Esophagus (tissue), 2 donors: ENCODE measurements around the gene RGS3. TPM values are rescaled to one million over a fixed set of nuclear protein-coding genes. Genes with fewer than 3 reads are reported as not detected.

Experiments used
- H3K27ac ChIP-seq, 2 donors: one replicate each; pipeline ENCODE4 v1.5.1; 2013; ENCODE audit warnings: low read depth in 2 of 2, mild to moderate bottlenecking in 2 of 2, inconsistent platforms in 1 of 2, low read length in 1 of 2, moderate library complexity in 1 of 2
- H3K27me3 ChIP-seq, 2 donors: one replicate each; pipeline ENCODE4 v1.6.1; 2013; ENCODE audit warnings: low read length in 2 of 2, control low read depth in 1 of 2, mild to moderate bottlenecking in 1 of 2; ENCODE audit not compliant: insufficient read depth in 2 of 2, control insufficient read depth in 1 of 2
- H3K36me3 ChIP-seq, 2 donors: one replicate each; pipeline ENCODE4 v1.6.1; 2013; ENCODE audit warnings: low read length in 1 of 2; ENCODE audit not compliant: control insufficient read depth in 2 of 2, insufficient read depth in 2 of 2
- H3K4me1 ChIP-seq, 2 donors: one replicate each; pipeline ENCODE4 v1.6.1; 2013; ENCODE audit warnings: low read length in 1 of 2; ENCODE audit not compliant: control insufficient read depth in 2 of 2, insufficient read depth in 2 of 2
- H3K4me3 ChIP-seq, 2 donors: one replicate each; pipeline ENCODE4 v1.5.1; 2013; ENCODE audit warnings: low read length in 2 of 2, mild to moderate bottlenecking in 2 of 2, low read depth in 1 of 2, moderate library complexity in 1 of 2
- H3K9me3 ChIP-seq, 2 donors: one replicate each; pipeline ENCODE4 v1.6.1; 2013; ENCODE audit warnings: mild to moderate bottlenecking in 2 of 2, low read depth in 1 of 2, low read length in 1 of 2, moderate library complexity in 1 of 2; ENCODE audit not compliant: control insufficient read depth in 2 of 2, insufficient read depth in 1 of 2
- WGBS, 2 donors: extraction: QIAGEN DNeasy Blood & Tissue Kit; methylation state at CpG; one replicate each; pipeline ENCODE4 v1.1.7; 2013; 5-methylcytosine and 5-hydroxymethylcytosine counted together
- polyA plus RNA-seq, 2 donors: library from polyadenylated mRNA; stranded (reverse); fragments of 200-250 nt; gene quantifications; one replicate each; pipeline ENCODE4 v1.2.3, GENCODE V29; 2013
- donor health status: healthy with polysubstance abuse.
- donor health status: Bipolar disorder and iron deficiency.

Gene RGS3
- polyA plus RNA-seq, 2 donors = 9.1 to 10.2 TPM

DNA sequence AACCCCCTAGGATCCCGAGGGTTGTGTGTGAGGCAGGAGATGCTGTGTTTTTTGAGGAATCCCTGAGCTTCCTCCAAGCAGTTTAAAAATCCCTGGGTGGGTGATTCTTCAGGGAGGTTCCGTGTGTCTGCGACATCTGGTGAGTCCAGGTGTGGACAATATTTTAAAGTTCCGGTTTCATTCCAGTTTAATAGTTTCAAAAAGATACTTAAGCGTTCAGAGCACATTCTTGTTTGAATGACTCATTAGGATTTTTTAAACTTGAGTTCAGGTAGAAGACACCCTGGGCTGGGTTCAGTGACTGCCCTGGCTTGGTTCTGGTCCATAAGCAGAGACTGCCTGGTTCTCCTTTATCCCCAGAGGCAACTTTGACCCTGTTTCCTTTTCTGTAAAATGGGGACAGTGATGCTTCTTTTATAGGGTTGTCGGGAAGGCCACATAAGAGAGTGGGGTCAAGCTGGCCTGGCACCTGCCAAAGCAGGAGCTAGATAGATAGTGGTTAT lies 119.2 kb downstream of the RGS3 start:
- 54 to 61% methylated on average over 6 of the region's 6 CpGs for WGBS, 2 donors
- H3K27me3 ChIP-seq = no peaks in the 10 kb centered on the region
- peak overlapping the region; percentile 79 to 91 for H3K27ac ChIP-seq
- no peaks in the 10 kb centered on the region for H3K9me3 ChIP-seq
- peaks cover 9 to 12% of the 10 kb centered on the region in 2 donors for H3K36me3 ChIP-seq
- H3K4me3 ChIP-seq = no peak overlapping the region
- H3K4me1 ChIP-seq = peaks cover 22 to 42% of the 10 kb centered on the region in 2 donors

GRCh38 chr9:113583511-113584427 lies 120.2 kb downstream of the RGS3 start:
- Histone ChIP-seq H3K27me3 (no peaks in the 10 kb centered on the region), H3K27ac (no peak overlapping the region), H3K4me1 (peaks cover 20 to 34% of the 10 kb centered on the region in 2 donors), H3K36me3 (peaks cover 9 to 12% of the 10 kb centered on the region in 2 donors), H3K4me3 (no peak overlapping the region), H3K9me3 (no peaks in the 10 kb centered on the region)
- 93 to 94% methylated on average over 25 to 31 of the region's 31 CpGs for WGBS, 2 donors

DNA sequence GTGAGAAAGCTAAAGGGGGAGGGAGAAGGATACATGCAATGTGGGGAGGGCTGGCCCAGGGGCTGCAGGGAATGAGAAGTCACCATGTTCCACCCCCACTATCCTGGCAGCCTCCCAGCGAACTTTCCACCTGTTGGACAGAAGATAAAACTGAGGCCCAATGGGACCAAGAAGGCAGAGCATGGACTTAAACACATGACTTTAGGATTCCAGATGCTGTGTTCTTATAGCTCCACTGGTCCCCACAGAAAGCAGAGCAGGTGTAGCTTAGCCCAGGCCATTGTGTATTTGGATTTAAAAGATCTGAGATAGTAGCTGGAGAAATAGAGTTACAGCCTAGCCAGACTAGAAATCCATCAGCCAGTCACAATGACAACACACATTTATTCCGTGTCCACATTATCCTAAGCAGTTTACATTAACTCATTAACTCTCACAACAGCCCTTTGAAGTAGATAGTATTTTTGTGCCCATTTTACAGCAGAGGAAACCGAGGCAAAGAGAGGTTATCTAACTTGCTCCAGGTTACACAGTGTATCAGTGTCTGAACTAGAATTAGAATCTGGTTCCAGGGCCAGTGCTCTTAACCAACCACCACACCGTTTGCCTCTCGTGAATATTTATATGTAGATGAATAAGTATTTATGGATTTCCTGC lies 121.0 kb downstream of the RGS3 start:
- H3K36me3 ChIP-seq = peaks cover 9 to 12% of the 10 kb centered on the region in 2 donors
- no peaks in the 10 kb centered on the region for H3K27me3 ChIP-seq
- no peak overlapping the region for H3K27ac ChIP-seq
- no peaks in the 10 kb centered on the region for H3K9me3 ChIP-seq
- WGBS, 2 donors = 86 to 91% methylated on average over 5 of the region's 5 CpGs
- no peak overlapping the region for H3K4me3 ChIP-seq
- H3K4me1 ChIP-seq = peaks cover 19 to 26% of the 10 kb centered on the region in 2 donors

GRCh38 chr9:113585085-113585442 lies 121.5 kb downstream of the RGS3 start:
- no peaks in the 10 kb centered on the region for H3K27me3 ChIP-seq
- H3K27ac ChIP-seq = peak overlapping the region in 1 of 2 donors; percentile 37
- H3K36me3 ChIP-seq = peaks cover 9 to 12% of the 10 kb centered on the region in 2 donors
- 79 to 84% methylated on average over 4 of the region's 4 CpGs for WGBS, 2 donors
- no peaks in the 10 kb centered on the region for H3K9me3 ChIP-seq
- H3K4me3 ChIP-seq = no peak overlapping the region
- peaks cover 14 to 21% of the 10 kb centered on the region in 2 donors for H3K4me1 ChIP-seq

- Histone ChIP-seq H3K27me3 (no peaks in the 10 kb centered on the region), H3K36me3 (peaks cover 9 to 12% of the 10 kb centered on the region in 2 donors), H3K27ac (peak overlapping the region in 1 of 2 donors; percentile 37), H3K4me1 (peaks cover 13 to 19% of the 10 kb centered on the region in 2 donors), H3K9me3 (no peaks in the 10 kb centered on the region), H3K4me3 (no peak overlapping the region)
- WGBS, 2 donors = 65 to 77% methylated on average over 2 of the region's 2 CpGs
Measured at GRCh38 chr9:113585555-113585954, 122.0 kb downstream of the RGS3 start.

GRCh38 chr9:113587471-113588031 lies 124.0 kb downstream of the RGS3 start:
- Histone ChIP-seq H3K36me3 (peaks cover 12% of the 10 kb centered on the region in 2 donors), H3K4me1 (peaks cover 2 to 8% of the 10 kb centered on the region in 2 donors), H3K27me3 (no peaks in the 10 kb centered on the region), H3K27ac (peak overlapping the region in 1 of 2 donors; percentile 5), H3K4me3 (no peak overlapping the region), H3K9me3 (no peaks in the 10 kb centered on the region)
- 77% methylated on average over 14 of the region's 14 CpGs for WGBS, 2 donors

GRCh38 chr9:113588242-113588810 lies 124.8 kb downstream of the RGS3 start:
- Histone ChIP-seq H3K9me3 (no peaks in the 10 kb centered on the region), H3K27ac (peak overlapping the region in 1 of 2 donors; percentile 34), H3K4me3 (no peak overlapping the region), H3K4me1 (peaks cover 2 to 8% of the 10 kb centered on the region in 2 donors), H3K36me3 (peaks cover 12% of the 10 kb centered on the region in 2 donors), H3K27me3 (no peaks in the 10 kb centered on the region)
- 64 to 73% methylated on average over 13 of the region's 13 CpGs for WGBS, 2 donors

GRCh38 chr9:113588936-113589335 lies 125.4 kb downstream of the RGS3 start:
- no peak overlapping the region for H3K4me3 ChIP-seq
- peaks cover 3 to 11% of the 10 kb centered on the region in 2 donors for H3K4me1 ChIP-seq
- WGBS, 2 donors = 45 to 53% methylated on average over 1 of the region's 1 CpG
- H3K27me3 ChIP-seq = no peaks in the 10 kb centered on the region
- H3K36me3 ChIP-seq = peaks cover 7 to 8% of the 10 kb centered on the region in 2 donors
- no peaks in the 10 kb centered on the region for H3K9me3 ChIP-seq
- H3K27ac ChIP-seq = peak overlapping the region in 1 of 2 donors; percentile 26

DNA sequence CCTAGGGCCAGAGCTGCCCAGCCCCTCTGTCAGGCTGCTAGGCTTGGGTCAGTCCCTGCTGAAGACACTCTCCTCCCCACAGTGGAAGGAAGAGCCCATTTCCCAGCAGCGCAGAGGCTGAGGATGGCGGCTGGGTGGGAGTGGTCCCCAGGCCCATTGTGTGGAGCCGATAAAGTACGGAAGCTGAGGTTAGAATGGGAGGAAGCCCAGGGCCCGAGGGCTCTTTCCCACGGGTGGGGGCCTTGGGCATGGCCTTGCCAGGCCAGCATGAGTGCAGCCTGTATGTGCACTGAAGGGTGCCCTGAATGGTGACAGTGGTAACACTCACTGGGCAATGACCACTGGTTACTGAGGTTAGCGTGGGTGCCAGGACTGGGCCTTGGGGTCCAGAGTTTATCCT lies 125.9 kb downstream of the RGS3 start:
- Histone ChIP-seq H3K9me3 (no peaks in the 10 kb centered on the region), H3K4me1 (peaks cover 7 to 11% of the 10 kb centered on the region in 2 donors), H3K36me3 (peaks cover 4 to 5% of the 10 kb centered on the region in 2 donors), H3K27ac (peak overlapping the region in 1 of 2 donors; percentile 52), H3K27me3 (no peaks in the 10 kb centered on the region), H3K4me3 (no peak overlapping the region)
- 62% methylated on average over 7 of the region's 7 CpGs for WGBS, 2 donors
